Heart left ventricle (tissue), 16 donors: Measurements from ENCODE around the gene CELSR1. TPM values are rescaled to one million over a fixed set of nuclear protein-coding genes. Genes with fewer than 3 reads are reported as not detected.

ENCODE experiments used
- ATAC-seq, 4 donors: fragments of 200-7000 bp; cut with Tn5 transposase; one replicate each; pipeline ENCODE4 v1.9.1; 2020 to 2022; ENCODE audit warnings: moderate library complexity in 4 of 4, mild to moderate bottlenecking in 3 of 4, moderate number of reproducible peaks in 1 of 4
- DNase-seq, 5 donors: peaks; one replicate each; pipeline ENCODE4 v3.0.0-alpha.2; 2020
- H3K27ac ChIP-seq, 12 donors: fragments of 200-600 bp; sonication (generic) in 4 of 12; one replicate each; pipeline versions ENCODE4 v1.5.0 to v1.8.0; 2016 to 2022; ENCODE audit warnings: mild to moderate bottlenecking in 2 of 12
- H3K27me3 ChIP-seq, 9 donors: fragments of 200-600 bp; sonication (generic) in 2 of 9; one replicate each; pipeline versions ENCODE4 v1.5.1 to v1.8.0; 2016 to 2022; ENCODE audit warnings: mild to moderate bottlenecking in 3 of 9
- H3K36me3 ChIP-seq, 9 donors: fragments of 200-600 bp; sonication (generic) in 2 of 9; one replicate each; pipeline versions ENCODE4 v1.5.0 to v1.8.0; 2018 to 2022; ENCODE audit warnings: mild to moderate bottlenecking in 2 of 9
- H3K4me1 ChIP-seq, 12 donors: fragments of 200-600 bp; sonication (generic) in 4 of 12; one replicate each; pipeline versions ENCODE4 v1.5.0 to v1.8.0; 2016 to 2022; ENCODE audit warnings: mild to moderate bottlenecking in 3 of 12
- H3K4me3 ChIP-seq, 12 donors: fragments of 200-600 bp; sonication (generic) in 4 of 12; one replicate each; pipeline versions ENCODE4 v1.5.0 to v1.8.0; 2017 to 2022; ENCODE audit warnings: mild to moderate bottlenecking in 9 of 12, moderate library complexity in 4 of 12
- H3K9me3 ChIP-seq, 12 donors: fragments of 200-600 bp; sonication (generic) in 4 of 12; one replicate each; pipeline versions ENCODE4 v1.5.0 to v1.8.0; 2016 to 2022; ENCODE audit warnings: mild to moderate bottlenecking in 1 of 12
- CTCF ChIP-seq, 12 donors: fragments of 200-600 bp; sonication (generic) in 4 of 12; IDR thresholded peaks; one replicate each; pipeline versions ENCODE4 v1.5.0 to v1.8.0; 2018 to 2022; ENCODE audit warnings: antibody characterized with exemption in 12 of 12, mild to moderate bottlenecking in 5 of 12
- POLR2A ChIP-seq, 2 donors: fragments of 450-650 bp; IDR thresholded peaks; one replicate each; pipeline ENCODE4 v1.6.1; 2017; ENCODE audit warnings: antibody characterized with exemption in 2 of 2, mild to moderate bottlenecking in 2 of 2, moderate library complexity in 2 of 2
- WGBS, 4 donors: extraction: QIAGEN DNeasy Blood & Tissue Kit in 2 of 4; methylation state at CpG; one replicate each; pipeline versions ENCODE4 v1.1.5 to v1.1.7; 2013 to 2018; 5-methylcytosine and 5-hydroxymethylcytosine counted together
- intact Hi-C, 10 donors: fragments of 100-400 bp; cut with DNase I; formaldehyde crosslinking; loops; one replicate each; pipeline versions ENCODE4 v1.11.1 to v1.14.2; 2022
- polyA plus RNA-seq, 2 donors: library from polyadenylated mRNA; stranded (reverse); fragments of 200-250 nt; gene quantifications; one replicate each; pipeline ENCODE4 v1.2.3, GENCODE V29; 2013
- total RNA-seq, 9 donors: library from RNA; depleted of rRNA in 2 of 9; stranded (reverse); fragments of >200 nt in 2 of 9; fragmentation: NEBNext Ultra II Directional in 3 of 9; extraction: Animal tissue kit (Norgen Biotek cat#: 25700) in 3 of 9; gene quantifications; one replicate each; pipeline versions ENCODE4 v1.1.0 to v1.2.4, GENCODE V29; 2016 to 2023
- donor health status: ischemic (EF 13 %, LVEDD 7.1; RV severe dilation, severe dysfunction).
- donor health status: healthy with polysubstance abuse.
- donor health status: DM: no; HTN: yes; CAD: no.
- donor health status: DM: no; HTN: no; CAD: no.
- donor health status: ischemic (EF 25% LVEDD 6.9; RV normal size, moderate dysfunction).
- donor health status: ischemic (EF 25% LVEDD 5.7; RV mildly dilated, moderate dysfunction).
- donor health status: healthy.
- donor health status: DM: yes; HTN: yes; CAD: no.
- donor health status: ischemic (EF 35%, LVEDD 5.7; RV mildly dilated, moderate dysfunction).
- donor health status: nonischemic (EF 11% LVEDD 7.7; RV severe dilation, severe dysfunction).
- donor health status: DM: yes; HTN: yes; CAD: no.
- donor health status: PGD.
- donor health status: ischemic (EF 29% LVEDD 5.4; RV normal size, mild dysfunction).
- donor health status: nonischemic (EF 23%, LVEDD 6.1; RV moderate dilation, normal function).

The CELSR1 gene
- total and polyA plus RNA-seq, 11 donors: 5.9 to 15.8 (median 11.9) TPM

- DNase-seq: no peak
Measured at GRCh38 chr22:46466255-46466676, 71.2 kb downstream of the CELSR1 start.

GRCh38 chr22:46465793-46466192, 71.6 kb downstream of the CELSR1 start:
- no peak for TF ChIP-seq POLR2A (IDR thresholded peaks at IDR 0.05)
- no peak for TF ChIP-seq CTCF (IDR thresholded peaks at IDR 0.05)
- H3K9me3 ChIP-seq: no peaks in the 10 kb centered on the region

More at GRCh38 chr22:46466255-46466676, 71.2 kb downstream of the CELSR1 start:
- Histone ChIP-seq H3K9me3 (no peaks in the 10 kb centered on the region), H3K36me3 (no peaks in the 10 kb centered on the region), H3K4me1 (peaks cover 0 to 10% (median 0%) of the 10 kb centered on the region in 12 donors), H3K27ac (no peak overlapping the region), H3K27me3 (no peaks in the 10 kb centered on the region), H3K4me3 (no peak overlapping the region)
- no peak for TF ChIP-seq CTCF (IDR thresholded peaks at IDR 0.05)
- TF ChIP-seq POLR2A (IDR thresholded peaks at IDR 0.05): no peak
- no peak for ATAC-seq
- 67 to 83% (median 74%) methylated on average over 7 to 10 of the region's 10 CpGs for WGBS, 4 donors
- intact Hi-C loops: loop anchor here in 1 of 10 donors (10.0 kb wide), 1 partner anchor 59 kb away; no protein-coding TSS in a partner anchor

GRCh38 chr22:46465345-46465720, 72.1 kb downstream of the CELSR1 start:
- TF ChIP-seq POLR2A (IDR thresholded peaks at IDR 0.05) (no peak), CTCF (IDR thresholded peaks at IDR 0.05) (no peak)
- 44 to 58% (median 52%) methylated on average over 9 to 11 of the region's 11 CpGs for WGBS, 4 donors
- H3K36me3 ChIP-seq: no peaks in the 10 kb centered on the region
- no peaks in the 10 kb centered on the region for H3K27me3 ChIP-seq
- no peaks in the 10 kb centered on the region for H3K9me3 ChIP-seq
- DNase-seq (peak; percentile 36 to 63 (median 53)), ATAC-seq (peak in 3 of 4 donors; percentile 65 to 84 (median 73))
- peaks cover 0 to 10% (median 0%) of the 10 kb centered on the region in 12 donors for H3K4me1 ChIP-seq
- H3K4me3 ChIP-seq: no peak overlapping the region
- no peak overlapping the region for H3K27ac ChIP-seq
- intact Hi-C loops: loop anchor here in 1 of 10 donors (10.0 kb wide), 1 partner anchor 59 kb away; no protein-coding TSS in a partner anchor

More at GRCh38 chr22:46465793-46466192, 71.6 kb downstream of the CELSR1 start:
- DNase-seq: no peak
- intact Hi-C loops: loop anchor here in 1 of 10 donors (10.0 kb wide), 1 partner anchor 59 kb away; no protein-coding TSS in a partner anchor
- no peaks in the 10 kb centered on the region for H3K36me3 ChIP-seq
- peaks cover 0 to 10% (median 0%) of the 10 kb centered on the region in 12 donors for H3K4me1 ChIP-seq
- ATAC-seq: no peak
- 60 to 72% (median 63%) methylated on average over 12 of the region's 12 CpGs for WGBS, 4 donors
- no peak overlapping the region for H3K4me3 ChIP-seq
- no peaks in the 10 kb centered on the region for H3K27me3 ChIP-seq
- no peak overlapping the region for H3K27ac ChIP-seq

- intact Hi-C loops: loop anchor here in 1 of 10 donors (10.0 kb wide), 1 partner anchor 60 kb away; no protein-coding TSS in a partner anchor
- Histone ChIP-seq H3K36me3 (no peaks in the 10 kb centered on the region), H3K4me3 (no peak overlapping the region), H3K27me3 (no peaks in the 10 kb centered on the region), H3K27ac (no peak overlapping the region), H3K9me3 (no peaks in the 10 kb centered on the region), H3K4me1 (peaks cover 0 to 10% (median 0%) of the 10 kb centered on the region in 12 donors)
- ATAC-seq (peak in 1 of 4 donors; percentile 5), DNase-seq (peak in 1 of 5 donors; percentile 15)
- 65 to 82% (median 78%) methylated on average over 17 to 18 of the region's 18 CpGs for WGBS, 4 donors
- TF ChIP-seq POLR2A (IDR thresholded peaks at IDR 0.05) (no peak), CTCF (IDR thresholded peaks at IDR 0.05) (no peak)
Measured at GRCh38 chr22:46464701-46465344, 72.6 kb downstream of the CELSR1 start.
